Anterior cingulate cortex (tissue), 58 donors: ENCODE results near the gene TNIP1.

ENCODE experiments used
- DNase-seq, 58 donors: peaks; one replicate each; lab custom pipeline; 2025; lab: John Stamatoyannopoulos, UW

Gene TNIP1

GRCh38 chr5:151028717-151029116 lies 52.1 kb downstream of the TNIP1 start:
- no peak for DNase-seq

GRCh38 chr5:151027961-151028479 lies 52.8 kb downstream of the TNIP1 start:
- DNase-seq: no peak

GRCh38 chr5:151026679-151027078 lies 54.2 kb downstream of the TNIP1 start:
- DNase-seq: no peak

GRCh38 chr5:151026088-151026487 lies 54.7 kb downstream of the TNIP1 start:
- DNase-seq: no peak

- no peak for DNase-seq
These were observed 55.6 kb downstream of the TNIP1 start for GRCh38 chr5:151025250-151025606.

GRCh38 chr5:151024440-151025249 lies 56.2 kb downstream of the TNIP1 start:
- no peak for DNase-seq

GRCh38 chr5:151023651-151024050 lies 57.2 kb downstream of the TNIP1 start:
- DNase-seq: no peak

GRCh38 chr5:151023047-151023615 lies 57.7 kb downstream of the TNIP1 start:
- DNase-seq: no peak

- DNase-seq: peak in 20 of 58 donors; percentile 10 to 69 (median 32)
These were observed 58.3 kb downstream of the TNIP1 start for GRCh38 chr5:151022511-151023018.

GRCh38 chr5:151021746-151022145 lies 59.1 kb downstream of the TNIP1 start:
- DNase-seq: no peak

- peak in 54 of 58 donors; percentile 4 to 78 (median 48) for DNase-seq
These were observed 60.3 kb downstream of the TNIP1 start, which contains the start of gene GPX3 for GRCh38 chr5:151020304-151021110. Gene GPX3, plus strand, starts transcription at chr5:151020591. Its CDS starts 64 bp downstream, at chr5:151020655.

- DNase-seq: no peak
These were observed 61.5 kb downstream of the TNIP1 start for GRCh38 chr5:151019331-151019730.

GRCh38 chr5:151018846-151019245 lies 62.0 kb downstream of the TNIP1 start:
- DNase-seq: no peak

GRCh38 chr5:151017897-151018296 lies 62.9 kb downstream of the TNIP1 start:
- no peak for DNase-seq

- DNase-seq: peak in 8 of 58 donors; percentile 17 to 48 (median 26)
These were observed 64.1 kb downstream of the TNIP1 start for GRCh38 chr5:151016700-151017099.

- no peak for DNase-seq
These were observed 64.8 kb downstream of the TNIP1 start for GRCh38 chr5:151015974-151016587.

- no peak for DNase-seq
These were observed 66.0 kb downstream of the TNIP1 start for GRCh38 chr5:151014680-151015343.

- no peak for DNase-seq
These were observed 68.0 kb downstream of the TNIP1 start for GRCh38 chr5:151012862-151013261.

GRCh38 chr5:151008906-151009305 lies 71.9 kb downstream of the TNIP1 start:
- no peak for DNase-seq

- DNase-seq: no peak
These were observed 72.7 kb downstream of the TNIP1 start for GRCh38 chr5:151008210-151008491.
